ENCODE measurements around the gene MYH10.

DNA sequence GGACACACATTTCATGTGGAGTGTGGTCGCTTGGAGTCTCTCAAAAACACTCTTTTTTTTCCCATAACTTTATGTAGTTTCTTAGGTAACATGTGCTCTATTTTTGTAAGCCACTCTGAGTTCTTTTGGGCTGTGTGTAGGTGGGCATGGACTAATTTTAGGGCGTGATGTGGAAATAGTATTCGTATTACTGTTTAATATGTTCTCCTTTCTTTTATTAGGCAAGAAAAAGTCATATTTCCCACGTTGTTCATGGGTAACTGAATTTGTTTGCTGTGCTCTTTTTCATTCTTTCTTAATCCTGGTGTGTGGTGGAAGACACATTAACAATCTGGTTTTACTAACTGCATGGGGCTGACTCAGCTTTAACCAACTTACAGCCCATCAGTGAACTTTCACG is 167.4 kb downstream of the MYH10 start:
- TF ChIP-seq, protein P1, sequence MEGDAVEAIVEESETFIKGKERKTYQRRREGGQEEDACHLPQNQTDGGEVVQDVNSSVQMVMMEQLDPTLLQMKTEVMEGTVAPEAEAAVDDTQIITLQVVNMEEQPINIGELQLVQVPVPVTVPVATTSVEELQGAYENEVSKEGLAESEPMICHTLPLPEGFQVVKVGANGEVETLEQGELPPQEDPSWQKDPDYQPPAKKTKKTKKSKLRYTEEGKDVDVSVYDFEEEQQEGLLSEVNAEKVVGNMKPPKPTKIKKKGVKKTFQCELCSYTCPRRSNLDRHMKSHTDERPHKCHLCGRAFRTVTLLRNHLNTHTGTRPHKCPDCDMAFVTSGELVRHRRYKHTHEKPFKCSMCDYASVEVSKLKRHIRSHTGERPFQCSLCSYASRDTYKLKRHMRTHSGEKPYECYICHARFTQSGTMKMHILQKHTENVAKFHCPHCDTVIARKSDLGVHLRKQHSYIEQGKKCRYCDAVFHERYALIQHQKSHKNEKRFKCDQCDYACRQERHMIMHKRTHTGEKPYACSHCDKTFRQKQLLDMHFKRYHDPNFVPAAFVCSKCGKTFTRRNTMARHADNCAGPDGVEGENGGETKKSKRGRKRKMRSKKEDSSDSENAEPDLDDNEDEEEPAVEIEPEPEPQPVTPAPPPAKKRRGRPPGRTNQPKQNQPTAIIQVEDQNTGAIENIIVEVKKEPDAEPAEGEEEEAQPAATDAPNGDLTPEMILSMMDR (IDR thresholded peaks at IDR 0.05), result no peak
- no peak for TF ChIP-seq POLR2A (IDR thresholded peaks at IDR 0.05)
- TF ChIP-seq POLR2AphosphoS5 (IDR thresholded peaks at IDR 0.05), result no peak

All from stomach (tissue), 4 donors.